Right hindlimb (tissue), 1 donor: Measurements from ENCODE around the gene EPHA4.

Experiments used
- DNase-seq: peaks from one replicate; pipeline ENCODE4 v3.0.0-alpha.2; 2018

EPHA4 gene

DNA sequence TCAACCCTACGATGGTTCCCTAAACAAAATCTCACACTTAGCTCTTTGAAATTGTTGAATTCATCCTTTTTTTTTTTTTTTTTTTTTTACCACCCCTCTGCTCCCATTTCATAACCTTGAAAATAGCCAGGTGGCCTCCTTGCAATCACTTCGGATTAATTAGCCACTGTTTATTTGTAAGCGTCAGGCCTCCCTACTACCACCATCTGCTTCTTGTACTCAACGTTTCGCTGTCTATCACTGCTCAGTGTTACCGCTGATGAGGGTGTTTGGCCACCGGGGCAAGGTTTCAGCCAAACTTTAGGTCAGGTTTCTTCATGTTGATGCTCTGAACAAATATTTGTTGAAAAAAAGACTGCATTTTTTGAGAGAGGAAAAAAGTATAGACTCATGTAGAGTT lies 183.2 kb downstream of the EPHA4 start:
- DNase-seq, result no peak

DNA sequence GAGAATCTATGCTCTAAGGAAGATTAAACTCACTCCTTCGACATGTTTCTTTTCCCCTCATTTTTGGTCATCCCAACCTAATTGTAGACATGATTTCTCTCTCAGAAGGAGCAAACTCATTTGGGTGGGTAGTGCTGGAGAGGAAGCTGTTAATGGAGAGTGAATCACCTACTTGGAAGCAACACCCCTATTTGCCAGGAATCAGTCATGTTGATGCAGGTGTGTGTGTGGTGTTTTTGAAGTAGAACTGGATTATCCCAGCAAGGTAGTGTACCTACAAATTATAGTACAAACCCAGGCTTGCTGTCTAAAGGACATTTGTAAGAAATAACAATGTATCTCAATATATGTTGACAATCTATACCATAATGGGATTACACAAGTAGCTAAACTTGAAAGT lies 186.4 kb downstream of the EPHA4 start:
- no peak for DNase-seq

DNA sequence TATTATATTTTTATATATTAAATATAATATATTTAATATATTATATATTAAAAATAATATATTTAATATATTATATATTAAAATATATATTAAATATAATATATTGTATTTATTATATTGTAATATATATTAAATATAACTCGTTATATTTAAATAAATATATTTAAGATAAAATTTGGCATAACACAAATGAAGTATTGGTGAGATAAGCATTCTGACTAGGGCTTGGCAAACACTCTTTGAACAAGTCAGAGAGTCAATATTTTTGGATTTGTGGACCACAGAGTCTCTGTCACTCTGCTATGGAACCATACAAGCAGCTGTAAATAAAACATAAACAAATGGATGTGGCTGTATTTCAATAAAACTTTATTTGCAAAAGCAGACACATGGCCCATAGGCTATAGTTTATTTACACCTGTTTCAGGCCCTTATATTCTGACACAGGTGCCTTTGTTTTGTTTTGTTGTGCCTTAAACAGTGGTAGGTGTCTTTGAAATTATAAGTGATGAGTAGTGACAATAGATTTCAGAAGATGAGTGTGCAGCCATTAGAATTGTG lies 190.1 kb downstream of the EPHA4 start:
- DNase-seq, result no peak

DNA sequence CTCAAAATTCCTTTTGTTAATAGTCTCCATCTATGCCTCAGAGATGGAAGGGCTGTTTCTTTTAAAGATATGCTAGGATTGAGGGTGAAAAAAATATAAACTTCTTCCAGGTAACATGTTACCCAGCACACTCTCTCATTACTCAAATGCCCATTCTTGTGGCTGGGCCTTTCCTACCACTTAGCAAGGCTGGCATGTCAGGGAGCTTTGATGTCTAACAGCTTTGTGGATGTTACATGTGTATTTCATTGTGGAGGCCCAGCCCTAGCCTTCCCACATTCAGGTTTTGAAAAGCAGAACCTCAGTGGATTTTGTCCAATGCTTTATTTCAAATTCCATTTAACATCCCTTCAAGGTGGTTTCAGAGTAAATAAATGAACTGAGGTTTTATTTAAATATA lies 191.4 kb downstream of the EPHA4 start:
- no peak for DNase-seq

DNA sequence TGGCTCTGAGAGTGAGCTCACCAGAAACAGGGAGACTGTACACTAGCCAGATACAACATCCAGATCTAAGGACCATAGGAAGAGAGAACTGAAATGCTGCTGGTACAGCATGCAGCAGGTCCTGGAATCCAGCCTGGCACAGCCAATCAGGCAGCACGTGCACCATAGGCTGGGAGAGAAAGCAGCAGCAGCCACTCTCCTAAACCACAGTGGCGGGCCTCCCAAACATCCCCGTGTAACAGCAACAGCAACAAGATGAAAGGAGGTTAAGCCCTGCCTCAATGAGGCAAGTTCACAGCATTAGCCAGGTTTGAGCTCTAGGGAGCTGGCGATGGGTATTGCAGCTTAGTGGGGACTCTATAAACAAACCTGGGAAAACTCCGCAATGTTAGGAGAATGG lies 192.0 kb downstream of the EPHA4 start:
- DNase-seq, result no peak

DNA sequence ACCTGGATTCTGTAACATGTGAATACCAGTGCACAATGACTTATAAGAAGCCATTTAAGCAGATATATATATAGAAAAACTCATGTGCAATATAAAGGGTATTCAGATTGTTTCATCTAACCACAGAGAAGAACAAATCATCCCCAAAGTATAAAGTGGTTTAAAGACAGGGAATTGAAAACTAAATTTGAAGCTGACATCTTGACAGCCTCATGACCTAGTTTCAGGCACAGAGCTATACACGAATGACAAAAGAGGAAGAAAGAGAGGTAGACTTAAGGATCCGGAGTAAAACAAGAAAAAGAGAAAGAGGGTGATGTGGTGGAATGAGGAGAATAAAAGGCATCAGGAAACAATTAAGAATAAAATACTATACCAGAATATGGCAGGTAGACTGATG lies 194.5 kb downstream of the EPHA4 start:
- DNase-seq, result no peak

DNA sequence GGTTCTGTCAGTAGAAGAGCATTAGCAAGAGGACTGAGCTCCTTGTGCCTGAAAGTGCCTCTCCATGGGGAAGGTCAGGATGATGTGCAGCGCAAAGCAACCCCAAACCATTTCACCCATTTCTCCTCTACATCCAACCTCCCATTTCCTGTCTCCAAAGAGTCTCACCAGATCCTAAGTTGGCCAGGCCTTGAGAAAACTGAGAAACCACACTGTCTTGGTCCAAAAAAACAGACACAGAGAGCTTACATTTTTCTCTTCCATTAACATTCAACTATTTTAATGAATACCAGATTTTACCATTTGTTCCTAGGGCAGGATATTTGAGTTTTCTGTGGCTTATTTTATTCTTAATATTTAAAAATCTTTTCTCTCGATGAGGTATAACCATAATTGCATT lies 195.0 kb downstream of the EPHA4 start:
- no peak for DNase-seq

DNA sequence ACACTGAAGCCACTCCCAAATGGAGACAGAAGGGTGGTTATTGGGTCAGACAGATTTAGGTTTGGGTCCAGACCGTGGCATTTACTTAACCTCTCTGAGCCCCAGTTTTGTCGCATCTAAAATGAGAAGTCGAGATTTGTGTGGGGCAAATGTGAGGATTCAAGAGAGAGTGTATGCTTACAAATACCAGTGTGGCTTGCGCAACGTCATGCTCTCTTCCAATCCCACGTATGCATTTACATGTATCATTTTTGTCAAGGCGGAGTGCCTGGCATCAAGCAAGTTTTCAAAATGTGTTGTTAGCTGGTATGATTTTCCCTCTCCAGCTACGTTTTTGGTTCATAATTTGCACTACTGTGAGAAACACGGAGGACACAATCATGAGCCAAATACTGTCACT lies 197.9 kb downstream of the EPHA4 start:
- no peak for DNase-seq

DNA sequence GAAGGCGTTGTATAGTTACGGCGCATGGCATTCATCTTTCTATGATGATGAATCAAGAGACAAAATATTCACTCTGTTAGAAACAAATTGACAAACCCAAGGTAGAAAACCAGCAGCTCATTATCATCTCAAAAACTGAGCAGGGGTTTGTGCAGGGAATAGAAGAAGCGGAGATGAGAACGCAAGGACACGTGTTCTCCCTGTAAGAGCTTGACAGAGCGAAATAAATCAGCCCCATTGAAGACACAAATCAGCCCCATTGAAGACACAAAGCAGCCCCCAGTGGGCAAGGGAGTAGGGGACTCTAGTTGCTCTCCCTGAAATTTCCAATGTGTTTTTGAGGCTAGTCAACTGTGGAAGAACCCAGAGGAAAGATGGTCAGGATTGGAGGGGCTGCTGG lies 199.2 kb downstream of the EPHA4 start:
- no peak for DNase-seq

DNA sequence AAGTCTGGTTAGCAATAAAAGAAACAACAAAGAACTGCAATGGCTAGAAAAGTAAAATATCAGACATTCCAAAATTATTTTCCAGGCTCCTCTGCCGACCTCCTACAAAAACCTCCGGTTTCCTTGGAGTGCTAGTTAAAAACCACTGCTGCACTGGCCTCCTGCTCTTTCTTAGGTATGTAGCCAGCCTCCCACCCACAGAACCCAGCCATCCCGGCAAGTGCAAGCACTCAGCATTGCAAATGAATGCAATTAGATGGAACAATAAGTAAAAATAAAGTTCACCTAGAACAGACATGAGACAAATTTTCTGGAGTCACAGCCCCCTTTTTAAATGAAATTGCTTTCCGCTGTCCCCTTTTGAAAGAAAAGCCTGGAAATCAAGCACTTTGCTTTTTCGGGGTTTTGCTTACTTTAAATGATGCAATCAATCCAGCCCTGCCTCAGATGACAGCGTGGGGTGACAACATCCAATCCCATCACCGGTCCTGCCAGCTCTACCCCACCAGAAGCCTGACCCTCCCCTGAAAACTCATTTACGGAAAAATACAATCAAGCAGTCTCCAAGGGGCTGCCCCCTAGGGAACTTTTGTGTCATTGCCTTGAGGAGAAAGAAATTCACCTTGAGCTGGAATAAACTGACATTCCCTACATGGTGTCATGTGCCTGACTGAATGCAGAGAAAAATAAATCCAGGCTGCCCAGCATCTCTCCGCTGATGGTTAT lies 199.8 kb downstream of the EPHA4 start:
- DNase-seq, result no peak

DNA sequence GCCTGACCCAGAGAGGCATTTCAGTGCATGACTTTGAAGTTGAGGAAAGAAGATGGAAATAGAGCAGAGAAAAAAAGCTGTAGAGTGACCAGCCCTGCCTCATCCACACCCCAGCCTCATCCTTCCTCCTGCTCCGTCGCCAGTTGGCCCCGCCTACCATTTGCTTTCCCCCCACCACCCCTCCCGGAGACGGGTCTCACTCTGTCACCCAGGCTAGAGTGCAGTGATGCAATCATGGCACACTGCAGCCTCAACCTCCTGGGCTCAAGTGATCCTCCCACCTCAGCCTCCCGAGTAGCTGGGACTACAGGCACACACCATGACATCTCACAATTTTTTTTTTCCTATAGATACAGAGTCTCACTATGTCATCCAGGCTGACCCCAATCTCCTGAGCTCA lies 200.8 kb downstream of the EPHA4 start:
- no peak for DNase-seq

DNA sequence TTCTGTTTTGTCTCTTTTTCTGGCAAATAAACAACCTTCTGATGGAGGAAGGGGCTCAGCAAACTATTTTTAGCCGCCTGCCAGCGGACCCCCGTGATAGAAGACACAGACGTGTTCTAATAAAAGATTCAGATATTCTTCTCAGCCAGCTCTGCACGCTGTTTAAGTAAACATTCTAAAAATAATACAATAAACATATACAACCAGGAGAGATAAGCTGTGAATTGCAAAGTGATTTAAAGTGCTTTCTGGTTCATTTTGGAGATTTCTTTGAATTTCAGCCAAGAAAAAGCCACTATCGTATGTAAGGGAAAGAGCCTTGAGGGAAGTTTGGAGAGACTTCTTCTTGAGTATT lies 201.3 kb downstream of the EPHA4 start:
- DNase-seq, result no peak

DNA sequence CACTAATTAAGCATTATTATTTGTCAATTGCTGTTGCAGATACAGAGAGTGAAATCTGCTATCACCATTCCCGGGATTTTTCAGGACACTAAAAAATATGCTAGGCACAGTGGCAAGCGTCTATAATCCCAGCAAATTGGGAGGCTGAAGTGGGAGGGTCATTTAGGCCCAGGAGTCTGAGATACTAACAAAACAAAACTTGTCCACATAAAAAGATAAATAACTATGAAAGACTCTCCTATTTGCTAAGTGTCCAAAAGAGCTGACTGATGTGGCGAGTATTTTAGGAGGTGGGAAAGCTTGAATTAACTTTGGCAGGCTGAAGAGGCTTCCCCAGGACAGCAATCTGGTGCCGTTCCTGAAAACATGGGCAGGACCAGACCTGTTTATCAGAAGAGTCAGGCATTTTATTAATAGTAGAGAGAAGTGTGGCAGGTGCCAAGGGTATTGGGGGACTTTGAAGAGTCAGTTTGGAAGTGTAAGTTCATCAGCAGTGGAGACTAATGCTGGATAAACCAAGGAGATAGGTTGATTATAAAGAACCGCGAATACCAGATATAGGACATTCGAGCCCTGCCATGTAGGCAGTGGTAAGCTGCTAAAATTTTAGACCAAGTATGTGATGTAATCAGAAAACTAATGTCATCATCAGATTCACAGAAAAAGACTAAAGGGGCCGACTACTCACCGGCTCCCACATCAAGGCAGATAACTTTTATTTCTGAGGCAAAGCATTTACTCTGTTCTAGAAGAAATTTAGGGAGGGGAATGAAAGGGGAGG lies 201.8 kb downstream of the EPHA4 start:
- no peak for DNase-seq
